H9 (cell line): Measurements from ENCODE around the gene OR4C45. TPM values are rescaled to one million over a fixed set of nuclear protein-coding genes. Genes with fewer than 3 reads are reported as not detected.
"Not testable (repeated sequence)": the region's sequence is repeated elsewhere in the genome, so short reads cannot be mapped to it uniquely, and the experiment has no call there.

ENCODE experiments used
- DNase-seq: peaks from one replicate; pipeline ENCODE4 v3.0.0-alpha.2; 2017
- H2AFZ ChIP-seq: one replicate; pipeline ENCODE4 v1.6.1; 2013; ENCODE audit warnings: mild to moderate bottlenecking, low read length, control low read depth, moderate library complexity
- H2AK5ac ChIP-seq: 2 replicates; pipeline ENCODE4 v1.6.1; 2013; ENCODE audit warnings: low read length, control low read depth, mixed read lengths; ENCODE audit not compliant: insufficient read length
- H2BK120ac ChIP-seq: one replicate; pipeline ENCODE4 v1.6.1; 2013; ENCODE audit warnings: low read depth, mild to moderate bottlenecking, low read length, control low read depth, inconsistent platforms; ENCODE audit not compliant: poor library complexity, severe bottlenecking
- H2BK12ac ChIP-seq: 2 replicates; pipeline ENCODE4 v1.6.1; 2013; ENCODE audit warnings: low read length, control low read depth, mixed read lengths, low read depth; ENCODE audit not compliant: insufficient read length
- H2BK15ac ChIP-seq: 2 replicates; pipeline ENCODE4 v1.6.1; 2013; ENCODE audit warnings: low read depth, low read length, control low read depth
- H2BK20ac ChIP-seq: one replicate; pipeline ENCODE4 v1.6.1; 2013; ENCODE audit warnings: low read depth, mild to moderate bottlenecking, low read length, control low read depth, inconsistent platforms; ENCODE audit not compliant: poor library complexity, severe bottlenecking
- H2BK5ac ChIP-seq: 2 replicates; pipeline ENCODE4 v1.6.1; 2013; ENCODE audit warnings: low read length, control low read depth, mixed read lengths; ENCODE audit not compliant: insufficient read length
- H3K14ac ChIP-seq: 2 replicates; pipeline ENCODE4 v1.6.1; 2013; ENCODE audit warnings: low read length, control low read depth; ENCODE audit not compliant: insufficient read depth
- H3K18ac ChIP-seq: 2 replicates; pipeline ENCODE4 v1.6.1; 2013; ENCODE audit warnings: low read depth, mild to moderate bottlenecking, mixed read lengths, low read length, control low read depth; ENCODE audit not compliant: insufficient read length
- H3K23ac ChIP-seq: 2 replicates; pipeline ENCODE4 v1.6.1; 2013; ENCODE audit warnings: low read length, control low read depth, mixed read lengths, low read depth; ENCODE audit not compliant: insufficient read length
- H3K23me2 ChIP-seq: 2 replicates; pipeline ENCODE4 v1.6.1; 2013; ENCODE audit warnings: low read depth, mild to moderate bottlenecking, mixed read lengths, low read length, control low read depth; ENCODE audit not compliant: insufficient read length, poor library complexity, severe bottlenecking
- H3K27ac ChIP-seq: 2 replicates; pipeline ENCODE4 v1.5.1; 2013; ENCODE audit warnings: low read length, control low read depth, mixed read lengths, low read depth; ENCODE audit not compliant: insufficient read length
- H3K27me3 ChIP-seq: 2 replicates; pipeline ENCODE4 v1.6.1; 2013; ENCODE audit warnings: low read length, control low read depth, inconsistent platforms; ENCODE audit not compliant: insufficient read depth
- H3K4ac ChIP-seq: 2 replicates; pipeline ENCODE4 v1.6.1; 2013; ENCODE audit warnings: low read depth, mild to moderate bottlenecking, control low read depth, inconsistent platforms, low read length, moderate library complexity
- H3K4me1 ChIP-seq: 2 replicates; pipeline ENCODE4 v1.6.1; 2013; ENCODE audit warnings: low read length, control low read depth, inconsistent platforms; ENCODE audit not compliant: insufficient read depth
- H3K4me2 ChIP-seq: 2 replicates; pipeline ENCODE4 v1.6.1; 2013; ENCODE audit warnings: low read length, control low read depth, mixed read lengths; ENCODE audit not compliant: insufficient read length, insufficient read depth
- H3K56ac ChIP-seq: 2 replicates; pipeline ENCODE4 v1.6.1; 2013; ENCODE audit warnings: low read depth, mild to moderate bottlenecking, mixed read lengths, low read length, control low read depth; ENCODE audit not compliant: insufficient read length
- H3K79me1 ChIP-seq: 2 replicates; pipeline ENCODE4 v1.6.1; 2013; ENCODE audit warnings: low read depth, mild to moderate bottlenecking, moderate library complexity, low read length, control low read depth, inconsistent platforms; ENCODE audit not compliant: insufficient read depth, poor library complexity, severe bottlenecking
- H3K79me2 ChIP-seq: 2 replicates; pipeline ENCODE4 v1.6.1; 2013; ENCODE audit warnings: low read length, control low read depth, inconsistent platforms; ENCODE audit not compliant: insufficient read depth
- H3K9ac ChIP-seq: 2 replicates; pipeline ENCODE4 v1.6.1; 2013; ENCODE audit warnings: low read length, control low read depth, mixed read lengths; ENCODE audit not compliant: insufficient read length; ENCODE audit errors: extremely low read depth
- H3K9me3 ChIP-seq: one replicate; pipeline ENCODE4 v1.6.1; 2013; ENCODE audit warnings: low read depth, low read length, inconsistent platforms; ENCODE audit not compliant: control insufficient read depth
- H3T11ph ChIP-seq: one replicate; pipeline ENCODE4 v1.6.1; 2013; ENCODE audit warnings: mild to moderate bottlenecking, low read length, control low read depth, inconsistent platforms
- H4K20me1 ChIP-seq: one replicate; pipeline ENCODE4 v1.6.1; 2013; ENCODE audit not compliant: control insufficient read depth, insufficient read length, insufficient read depth
- H4K5ac ChIP-seq: 2 replicates; pipeline ENCODE4 v1.6.1; 2013; ENCODE audit warnings: low read depth, mild to moderate bottlenecking, mixed read lengths, low read length, control low read depth; ENCODE audit not compliant: insufficient read length
- H4K8ac ChIP-seq: replicated peaks from 2 replicates; pipeline ENCODE4 v1.6.1; 2013; ENCODE audit warnings: low read length, control low read depth, mixed read lengths, low read depth; ENCODE audit not compliant: insufficient read length
- H4K91ac ChIP-seq: 2 replicates; pipeline ENCODE4 v1.6.1; 2013; ENCODE audit warnings: low read depth, mild to moderate bottlenecking, moderate library complexity, mixed read lengths, low read length, control low read depth; ENCODE audit not compliant: insufficient read length
- H3K27ac Mint-ChIP-seq, 3 experiments: 2 replicates in 2 of 3; 3 replicates in 1 of 3; pipeline ENCODE4 v1.8.0; 2020 to 2021; ENCODE audit warnings: mixed read lengths in 3 of 3, mild to moderate bottlenecking in 1 of 3, moderate library complexity in 1 of 3
- H3K27me3 Mint-ChIP-seq: 2 replicates; pipeline ENCODE4 v1.8.0; 2021; ENCODE audit warnings: low read depth, mild to moderate bottlenecking, moderate library complexity, mixed read lengths
- H3K36me3 Mint-ChIP-seq, 3 experiments: 2 replicates in 2 of 3; 3 replicates in 1 of 3; pipeline ENCODE4 v1.8.0; 2020 to 2021; ENCODE audit warnings: low read depth in 3 of 3, mixed read lengths in 3 of 3; ENCODE audit not compliant: insufficient read depth in 1 of 3
- H3K4me1 Mint-ChIP-seq, 2 experiments: 2 replicates each; pipeline ENCODE4 v1.8.0; 2020; ENCODE audit warnings: mixed read lengths in 2 of 2
- H3K4me3 Mint-ChIP-seq, 2 experiments: 2 replicates in 1 of 2; 3 replicates in 1 of 2; pipeline ENCODE4 v1.8.0; 2020 to 2021; ENCODE audit warnings: mild to moderate bottlenecking in 2 of 2, mixed read lengths in 2 of 2, moderate library complexity in 1 of 2
- H3K9me3 Mint-ChIP-seq, 2 experiments: 2 replicates in 1 of 2; 3 replicates in 1 of 2; pipeline ENCODE4 v1.8.0; 2020; ENCODE audit warnings: mild to moderate bottlenecking in 2 of 2, mixed read lengths in 2 of 2, moderate library complexity in 1 of 2
- CTCF ChIP-seq: fragments of 200-600 bp; sonication (generic); conservative IDR thresholded peaks from 3 replicates; pipeline ENCODE4 v1.8.0; 2021; ENCODE audit warnings: antibody characterized with exemption, mild to moderate bottlenecking
- WGBS: extraction: QIAGEN DNeasy Blood & Tissue Kit; methylation state at CpG from one replicate; pipeline ENCODE4 v1.1.7; 2013; ENCODE audit warnings: missing lambda C conversion rate, low lambda C conversion rate, mixed read lengths; ENCODE audit not compliant: insufficient read length; ENCODE audit errors: extremely low coverage; 5-methylcytosine and 5-hydroxymethylcytosine counted together
- total RNA-seq: library from RNA; stranded (reverse); gene quantifications from 2 replicates; pipeline ENCODE4 v1.2.1, GENCODE V29; 2021

OR4C45 gene
- total RNA-seq, 1 experiment from 2014 or later, result not detected

GRCh38 chr11:50044647-50045046 is 12.0 kb downstream of the OR4C45 start:
- H3K79me2 ChIP-seq, result no peaks in the 10 kb centered on the region
- H4K8ac ChIP-seq, result no peak overlapping the region
- TF ChIP-seq CTCF, result no peak
- H3K56ac ChIP-seq, result no peak overlapping the region
- H3K4me3 Mint-ChIP-seq, result no peak overlapping the region
- H3K18ac ChIP-seq, result no peak overlapping the region
- H2AK5ac ChIP-seq, result no peak overlapping the region
- H3K27ac Mint-ChIP-seq, result no peak overlapping the region
- no peak overlapping the region for H3T11ph ChIP-seq
- no peak overlapping the region for H2BK12ac ChIP-seq
- no peak overlapping the region for H4K91ac ChIP-seq
- DNase-seq, result no peak
- no peak overlapping the region for H3K14ac ChIP-seq
- H3K79me1 ChIP-seq, result no peaks in the 10 kb centered on the region
- peaks cover 0 to 19% (median 3%) of the 10 kb centered on the region in 3 experiments; a peak in 4 of 7 replicates for H3K36me3 Mint-ChIP-seq
- no peaks in the 10 kb centered on the region for H3K4me1 Mint-ChIP-seq
- H3K23ac ChIP-seq, result no peak overlapping the region
- H3K27me3 ChIP-seq, result no peaks in the 10 kb centered on the region
- no peaks in the 10 kb centered on the region for H3K4me1 ChIP-seq
- no peak overlapping the region for H3K4me2 ChIP-seq
- WGBS, result no CpG with 5 or more reads among the region's 2 CpGs
- H3K9ac ChIP-seq, result no peak overlapping the region
- H3K27me3 Mint-ChIP-seq, result no peaks in the 10 kb centered on the region
- H3K9me3 Mint-ChIP-seq, result peaks cover 78 to 82% of the 10 kb centered on the region in 2 experiments
- H2BK5ac ChIP-seq, result no peak overlapping the region
- H2BK120ac ChIP-seq, result no peak overlapping the region
- H4K5ac ChIP-seq, result no peak overlapping the region
- H3K4ac ChIP-seq, result no peak overlapping the region
- no peak overlapping the region for H3K27ac ChIP-seq
- no peaks in the 10 kb centered on the region for H3K23me2 ChIP-seq
- H4K20me1 ChIP-seq, result no peaks in the 10 kb centered on the region
- no peak overlapping the region for H2AFZ ChIP-seq
- no peak overlapping the region for H2BK15ac ChIP-seq
- H2BK20ac ChIP-seq, result no peak overlapping the region
- peaks cover 54% of the 10 kb centered on the region for H3K9me3 ChIP-seq

- H2BK12ac ChIP-seq, H3K4me1 ChIP-seq, H3K27me3 ChIP-seq, H2BK120ac ChIP-seq, H3K4me1 Mint-ChIP-seq, H3K79me2 ChIP-seq, H2BK15ac ChIP-seq, H2AK5ac ChIP-seq, H3K23ac ChIP-seq, H4K20me1 ChIP-seq, H3K18ac ChIP-seq, DNase-seq, H3K4me2 ChIP-seq, H3K23me2 ChIP-seq, H2BK5ac ChIP-seq, H3K27me3 Mint-ChIP-seq, H3K4ac ChIP-seq, H3K56ac ChIP-seq, H3K14ac ChIP-seq, H3K27ac ChIP-seq, H3K9ac ChIP-seq, H2AFZ ChIP-seq, H4K8ac ChIP-seq, H4K91ac ChIP-seq, H4K5ac ChIP-seq, H3K27ac Mint-ChIP-seq, H2BK20ac ChIP-seq, H3T11ph ChIP-seq, H3K4me3 Mint-ChIP-seq, H3K79me1 ChIP-seq: not testable (repeated sequence)
- Mint-ChIP-seq H3K9me3 (peaks cover 90 to 93% of the 10 kb centered on the region in 2 experiments), H3K36me3 (peaks cover 18 to 32% (median 20%) of the 10 kb centered on the region in 3 experiments; a peak in 6 of 7 replicates)
- peaks cover 77% of the 10 kb centered on the region for H3K9me3 ChIP-seq
- no CpG with 5 or more reads among the region's 22 CpGs for WGBS
These were observed 30.4 kb downstream of the OR4C45 start for GRCh38 chr11:50063056-50063455.
